GM18519 (cell line): ENCODE results near the gene CPNE7.

ENCODE experiments used
- ATAC-seq: cut with Tn5 transposase; IDR thresholded peaks from one replicate; pipeline ENCODE4 v1.9.1; 2021; ENCODE audit warnings: mild to moderate bottlenecking, moderate library complexity; ENCODE audit not compliant: unreplicated experiment, low FRiP score

Gene CPNE7

GRCh38 chr16:89548344-89549006 is 27.1 kb upstream of the CPNE7 start:
- no peak for ATAC-seq

- ATAC-seq: no peak
Observed at GRCh38 chr16:89549007-89549700, 26.4 kb upstream of the CPNE7 start.

GRCh38 chr16:89550421-89551007 is 25.0 kb upstream of the CPNE7 start:
- no peak for ATAC-seq

- ATAC-seq: no peak
Observed at GRCh38 chr16:89552329-89552728, 23.2 kb upstream of the CPNE7 start.

GRCh38 chr16:89552913-89553312 is 22.6 kb upstream of the CPNE7 start:
- no peak for ATAC-seq

GRCh38 chr16:89553733-89554132 is 21.8 kb upstream of the CPNE7 start:
- no peak for ATAC-seq

- ATAC-seq: no peak
Observed at GRCh38 chr16:89554343-89554742, 21.2 kb upstream of the CPNE7 start.

- ATAC-seq: no peak
Observed at GRCh38 chr16:89555265-89555664, 20.3 kb upstream of the CPNE7 start.

- ATAC-seq: no peak
Observed at GRCh38 chr16:89555780-89556179, 19.8 kb upstream of the CPNE7 start.

GRCh38 chr16:89556750-89557689 is 18.5 kb upstream of the CPNE7 start:
- no peak for ATAC-seq

GRCh38 chr16:89557690-89558490 is 17.7 kb upstream of the CPNE7 start:
- no peak for ATAC-seq

- ATAC-seq: peak; percentile 80
Observed at GRCh38 chr16:89560378-89561141, 15.0 kb upstream of the CPNE7 start, which contains the start of gene RPL13. RPL13 (plus strand) TSS chr16:89560682; CDS start chr16:89560960, 278 bp downstream.

- no peak for ATAC-seq
Observed at GRCh38 chr16:89561142-89561883, 14.2 kb upstream of the CPNE7 start.

- ATAC-seq: no peak
Observed at GRCh38 chr16:89561884-89562599, 13.5 kb upstream of the CPNE7 start.

GRCh38 chr16:89562939-89563338 is 12.6 kb upstream of the CPNE7 start:
- ATAC-seq: no peak

GRCh38 chr16:89563639-89564392 is 11.7 kb upstream of the CPNE7 start:
- ATAC-seq: no peak
